HL-60/S4 (cell line): Measurements from ENCODE around the gene SRPK3.

Experiments used
- in situ Hi-C: fragments of 300-500 bp; cut with MboI; formaldehyde crosslinking; loops from 2 replicates; pipeline ENCODE4 v1.14.3; 2022; ENCODE audit warnings: low sequenced_read_pairs

Gene SRPK3

DNA sequence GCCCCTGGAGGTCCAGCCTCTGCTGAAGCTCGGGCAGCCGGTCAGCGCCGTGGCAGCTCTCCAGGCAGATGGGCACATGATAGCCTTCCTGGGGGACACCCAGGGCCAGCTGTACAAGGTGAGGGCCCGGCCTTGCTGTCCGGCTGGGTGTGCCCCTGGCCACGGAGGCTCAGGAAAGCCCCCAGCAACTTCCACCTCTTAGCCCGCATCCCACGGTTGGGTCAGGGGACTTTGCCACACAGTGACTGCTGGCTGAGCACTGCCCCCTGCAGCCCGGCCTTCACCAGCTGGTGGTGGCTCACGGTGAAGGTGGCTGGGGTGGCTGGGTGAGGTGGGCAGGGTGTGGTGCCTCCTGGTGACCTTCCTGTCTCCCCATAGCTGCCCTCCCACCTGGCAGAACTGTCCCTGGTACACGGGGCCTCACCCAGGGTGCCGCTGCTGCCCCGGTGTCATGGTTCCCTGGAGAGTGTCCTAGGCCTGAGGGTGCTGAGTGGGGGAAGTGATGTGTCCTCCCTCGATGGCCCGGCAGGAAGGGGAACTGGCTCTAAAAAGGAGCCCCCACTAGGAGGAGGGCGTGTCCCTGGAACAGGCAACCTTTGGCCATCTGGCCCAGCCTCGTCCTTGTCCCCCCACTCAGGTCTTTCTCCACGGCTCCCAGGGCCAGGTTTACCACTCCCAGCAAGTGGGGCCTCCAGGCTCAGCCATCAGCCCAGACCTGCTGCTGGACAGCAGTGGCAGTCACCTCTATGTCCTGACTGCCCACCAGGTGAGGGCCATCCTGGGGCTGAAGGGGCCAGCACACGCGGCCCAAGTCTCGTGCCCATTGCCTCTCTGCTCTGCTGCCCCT, 12.3 kb upstream of the SRPK3 start:
- in situ Hi-C loops: no loop called here

DNA sequence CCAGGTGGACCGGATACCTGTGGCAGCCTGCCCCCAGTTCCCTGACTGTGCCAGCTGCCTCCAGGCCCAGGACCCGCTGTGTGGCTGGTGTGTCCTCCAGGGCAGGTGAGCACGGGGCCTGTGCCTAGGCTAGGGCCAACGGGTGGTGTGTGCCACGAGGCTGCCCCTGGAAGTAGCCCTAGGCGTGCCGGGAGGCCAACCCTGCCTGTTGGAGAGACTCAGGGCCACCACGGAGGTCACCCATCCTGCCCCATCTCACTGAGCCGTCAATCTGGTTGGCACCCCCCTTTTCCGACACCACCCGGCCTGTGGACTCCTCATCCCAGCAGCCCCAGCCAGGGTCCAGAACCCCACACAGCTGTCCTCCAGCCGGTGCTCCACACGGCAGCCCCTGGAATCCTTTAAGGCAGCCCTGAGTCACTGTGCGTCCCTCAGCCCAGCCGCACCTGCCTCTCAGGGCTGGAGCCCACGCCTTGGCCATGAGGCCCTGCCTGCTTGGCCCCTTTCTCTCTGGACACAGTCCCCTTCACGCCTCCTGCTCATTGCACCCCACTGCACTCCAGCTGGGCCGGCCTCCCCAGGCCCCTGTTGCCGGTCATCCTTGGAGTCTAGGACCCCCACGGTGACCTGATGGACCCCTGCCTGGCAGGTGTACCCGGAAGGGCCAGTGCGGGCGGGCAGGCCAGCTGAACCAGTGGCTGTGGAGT, 11.5 kb upstream of the SRPK3 start:
- in situ Hi-C loops: no loop called here

DNA sequence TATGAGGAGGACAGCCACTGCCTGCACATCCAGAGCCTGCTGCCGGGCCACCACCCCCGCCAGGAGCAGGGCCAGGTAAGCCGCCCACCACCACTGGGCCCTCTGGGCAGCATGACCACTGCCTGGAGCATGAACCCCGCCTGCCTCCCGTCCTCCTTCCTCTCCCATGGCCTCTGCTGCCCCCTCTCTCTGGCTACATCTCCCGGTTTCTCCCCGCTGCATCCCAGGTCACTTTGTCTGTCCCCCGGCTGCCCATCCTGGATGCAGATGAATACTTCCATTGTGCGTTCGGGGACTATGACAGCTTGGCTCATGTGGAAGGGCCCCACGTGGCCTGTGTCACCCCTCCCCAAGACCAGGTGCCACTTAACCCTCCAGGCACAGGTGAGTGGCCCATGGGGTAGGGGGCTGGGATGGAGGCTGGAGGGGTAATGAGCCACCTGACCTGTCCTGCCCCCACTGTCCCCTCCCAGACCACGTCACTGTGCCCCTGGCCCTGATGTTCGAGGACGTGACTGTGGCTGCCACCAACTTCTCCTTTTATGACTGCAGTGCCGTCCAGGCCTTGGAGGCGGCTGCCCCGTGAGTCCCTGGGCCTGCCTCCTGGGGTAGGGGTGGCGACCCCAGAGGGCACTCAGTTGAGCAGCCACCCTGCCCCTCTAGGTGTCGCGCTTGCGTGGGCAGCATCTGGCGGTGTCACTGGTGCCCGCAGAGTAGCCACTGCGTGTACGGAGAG, 10.8 kb upstream of the SRPK3 start:
- in situ Hi-C loops: no loop called here

DNA sequence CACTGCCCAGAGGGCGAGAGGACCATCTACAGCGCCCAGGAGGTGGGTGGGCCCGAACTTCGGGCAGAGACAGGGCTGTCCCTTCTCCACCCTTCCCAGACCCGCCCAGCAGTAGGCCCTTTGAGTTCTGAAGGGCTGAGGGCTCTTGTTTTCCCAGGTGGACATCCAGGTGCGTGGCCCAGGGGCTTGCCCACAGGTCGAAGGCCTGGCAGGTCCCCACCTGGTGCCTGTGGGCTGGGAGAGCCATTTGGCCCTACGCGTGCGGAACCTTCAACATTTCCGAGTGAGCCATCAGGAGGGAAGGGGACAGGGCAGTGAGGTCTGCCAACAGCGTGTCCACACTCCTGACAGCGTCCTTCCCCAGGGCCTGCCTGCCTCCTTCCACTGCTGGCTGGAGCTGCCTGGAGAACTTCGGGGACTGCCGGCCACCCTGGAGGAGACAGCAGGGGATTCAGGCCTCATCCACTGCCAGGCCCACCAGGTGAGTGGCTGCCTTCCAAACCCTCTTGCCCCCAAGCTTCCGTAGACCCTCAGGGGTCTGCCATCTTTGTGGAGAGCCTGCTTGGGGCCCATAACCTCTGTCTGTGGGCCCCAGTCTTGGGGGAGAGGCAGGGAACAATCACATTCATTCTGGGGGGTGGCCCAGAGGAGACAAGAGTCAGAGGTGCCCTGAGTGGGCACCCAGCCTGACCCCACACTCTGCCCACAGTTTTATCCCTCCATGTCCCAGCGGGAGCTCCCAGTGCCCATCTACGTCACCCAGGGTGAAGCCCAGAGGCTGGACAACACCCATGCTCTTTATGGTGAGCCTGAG, 10.0 kb upstream of the SRPK3 start:
- in situ Hi-C loops: no loop called here

DNA sequence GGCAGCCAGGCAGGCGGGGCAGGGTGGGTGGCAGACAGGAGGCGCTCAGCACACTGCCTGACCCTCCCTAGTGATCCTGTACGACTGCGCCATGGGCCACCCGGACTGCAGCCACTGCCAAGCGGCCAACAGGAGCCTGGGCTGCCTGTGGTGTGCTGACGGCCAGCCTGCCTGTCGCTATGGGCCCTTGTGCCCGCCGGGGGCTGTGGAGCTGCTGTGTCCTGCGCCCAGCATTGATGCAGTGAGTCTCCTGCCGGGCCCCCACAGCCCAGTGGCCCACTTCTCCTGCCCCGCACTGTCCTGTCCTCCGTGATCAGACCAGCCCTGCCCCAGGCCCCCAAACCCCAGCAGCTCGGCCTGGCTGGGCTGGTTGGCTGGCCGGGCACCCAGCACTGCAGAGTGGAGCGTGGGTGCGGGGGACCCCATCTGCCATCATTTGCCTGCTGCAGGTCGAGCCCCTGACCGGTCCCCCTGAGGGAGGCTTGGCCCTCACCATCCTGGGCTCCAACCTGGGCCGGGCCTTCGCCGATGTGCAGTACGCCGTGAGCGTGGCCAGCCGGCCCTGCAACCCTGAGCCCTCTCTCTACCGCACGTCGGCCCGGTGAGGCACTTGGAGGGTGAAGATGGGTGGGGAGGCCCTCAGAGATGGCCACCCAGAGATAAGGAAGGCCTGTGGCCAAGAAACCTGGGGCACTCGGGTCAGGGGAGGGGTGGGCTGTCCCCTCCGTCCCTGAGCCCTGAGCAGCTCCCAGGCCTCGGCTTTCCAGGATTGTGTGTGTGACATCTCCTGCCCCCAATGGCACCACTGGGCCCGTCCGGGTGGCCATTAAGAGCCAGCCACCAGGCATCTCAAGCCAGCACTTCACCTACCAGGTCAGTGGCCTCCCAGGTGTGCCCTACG, 9.2 kb upstream of the SRPK3 start:
- in situ Hi-C loops: no loop called here

DNA sequence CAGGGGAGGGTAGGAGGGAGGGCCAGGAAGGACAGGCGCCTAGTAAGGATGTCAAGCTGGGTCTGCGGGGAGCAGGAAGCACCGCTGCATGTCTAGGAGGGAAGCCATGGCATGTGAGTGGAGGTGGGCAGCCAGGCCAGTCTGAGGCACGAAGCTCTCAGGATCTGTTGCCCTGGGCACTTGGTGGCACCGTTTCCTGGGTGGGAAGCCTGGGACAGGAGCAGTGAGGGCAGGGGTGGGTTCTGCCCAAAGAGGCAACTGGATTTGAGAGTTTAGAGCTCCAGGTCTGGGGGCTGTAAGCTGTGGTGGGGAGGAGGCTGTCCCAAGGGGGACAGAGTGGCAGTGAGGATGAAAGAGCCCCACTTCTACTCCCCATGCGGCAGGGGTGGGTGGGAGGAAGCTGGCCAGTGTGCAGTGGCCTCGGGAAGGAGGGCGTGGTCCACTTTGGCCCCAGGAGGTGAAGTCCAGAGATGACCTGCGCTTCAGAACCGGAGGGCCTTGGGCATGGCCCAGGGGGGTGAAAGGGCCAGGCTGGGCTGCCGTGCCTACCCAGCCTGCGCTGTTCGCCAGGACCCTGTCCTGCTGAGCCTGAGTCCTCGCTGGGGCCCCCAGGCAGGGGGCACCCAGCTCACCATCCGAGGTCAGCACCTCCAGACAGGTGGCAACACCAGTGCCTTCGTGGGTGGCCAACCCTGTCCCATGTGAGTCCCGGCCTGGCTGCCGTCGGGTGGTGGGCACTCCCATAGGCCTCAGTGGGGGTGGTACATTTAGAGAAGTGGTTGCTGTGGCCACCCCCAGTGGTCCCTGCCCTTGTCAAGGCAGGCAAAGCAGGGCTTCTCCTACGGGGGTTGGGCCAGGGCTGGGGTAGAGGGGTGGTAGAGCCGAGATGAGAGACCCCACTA, 8.3 kb upstream of the SRPK3 start:
- in situ Hi-C loops: no loop called here

DNA sequence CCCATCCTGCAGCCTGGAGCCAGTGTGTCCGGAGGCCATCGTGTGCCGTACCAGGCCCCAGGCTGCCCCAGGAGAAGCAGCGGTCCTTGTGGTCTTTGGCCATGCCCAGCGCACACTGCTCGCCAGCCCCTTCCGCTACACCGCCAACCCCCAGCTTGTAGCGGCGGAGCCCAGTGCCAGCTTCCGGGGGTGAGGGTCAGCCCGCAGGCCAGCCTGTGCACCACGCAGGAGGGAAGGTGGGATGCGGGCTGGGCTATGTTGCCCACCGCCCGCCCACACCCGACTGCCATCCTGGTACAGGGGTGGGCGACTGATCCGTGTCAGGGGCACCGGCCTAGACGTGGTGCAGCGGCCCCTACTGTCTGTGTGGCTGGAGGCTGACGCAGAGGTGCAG, 7.6 kb upstream of the SRPK3 start:
- in situ Hi-C loops: no loop called here

DNA sequence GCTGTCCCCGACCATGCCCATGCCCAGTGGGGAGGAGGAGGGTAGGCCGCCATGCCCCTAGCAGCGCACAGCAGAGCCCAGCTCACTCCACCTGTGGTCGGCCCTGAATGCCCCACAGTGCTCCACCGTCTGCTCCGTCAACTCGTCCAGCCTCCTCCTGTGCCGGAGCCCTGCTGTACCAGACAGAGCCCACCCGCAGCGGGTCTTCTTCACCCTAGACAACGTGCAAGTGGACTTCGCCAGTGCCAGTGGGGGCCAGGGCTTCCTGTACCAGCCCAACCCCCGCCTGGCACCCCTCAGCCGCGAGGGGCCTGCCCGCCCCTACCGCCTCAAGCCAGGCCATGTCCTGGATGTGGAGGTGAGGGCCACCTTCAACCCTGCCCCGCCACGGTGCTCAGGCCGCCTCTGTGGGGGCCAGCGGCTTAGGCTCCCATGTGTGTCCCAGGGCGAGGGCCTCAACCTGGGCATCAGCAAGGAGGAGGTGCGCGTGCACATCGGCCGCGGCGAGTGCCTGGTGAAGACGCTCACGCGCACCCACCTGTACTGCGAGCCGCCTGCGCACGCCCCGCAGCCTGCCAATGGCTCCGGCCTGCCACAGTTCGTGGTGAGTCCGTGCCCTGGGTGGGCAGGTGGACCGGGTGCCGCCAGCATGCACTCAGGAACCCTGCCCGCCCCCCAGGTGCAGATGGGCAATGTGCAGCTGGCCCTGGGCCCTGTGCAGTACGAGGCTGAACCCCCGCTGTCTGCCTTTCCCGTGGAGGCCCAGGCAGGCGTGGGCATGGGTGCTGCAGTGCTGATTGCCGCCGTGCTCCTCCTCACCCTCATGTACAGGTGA, 6.9 kb upstream of the SRPK3 start:
- in situ Hi-C loops: no loop called here

DNA sequence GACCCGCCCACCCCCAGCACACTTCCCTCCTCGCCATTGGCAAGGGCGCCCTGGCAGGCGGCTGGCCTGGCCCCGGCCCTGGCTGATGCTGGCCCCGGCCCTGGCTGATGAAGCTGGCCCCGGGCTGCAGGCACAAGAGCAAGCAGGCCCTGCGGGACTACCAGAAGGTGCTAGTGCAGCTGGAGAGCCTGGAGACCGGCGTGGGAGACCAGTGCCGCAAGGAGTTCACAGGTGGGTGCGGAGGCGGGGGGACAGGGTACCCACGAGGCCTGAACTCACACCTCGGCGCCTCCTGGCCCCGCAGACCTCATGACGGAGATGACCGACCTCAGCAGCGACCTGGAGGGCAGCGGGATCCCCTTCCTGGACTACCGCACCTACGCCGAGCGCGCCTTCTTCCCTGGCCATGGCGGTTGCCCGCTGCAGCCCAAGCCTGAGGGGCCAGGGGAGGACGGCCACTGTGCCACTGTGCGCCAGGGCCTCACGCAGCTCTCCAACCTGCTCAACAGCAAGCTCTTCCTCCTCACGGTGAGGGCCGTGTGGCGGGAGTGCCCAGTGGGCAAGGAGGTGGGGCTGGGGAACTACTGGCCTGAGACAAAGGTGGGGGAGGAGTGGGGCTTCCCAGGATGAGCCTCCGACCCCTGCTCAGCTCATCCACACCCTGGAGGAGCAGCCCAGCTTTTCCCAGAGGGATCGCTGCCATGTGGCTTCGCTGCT, 6.1 kb upstream of the SRPK3 start:
- in situ Hi-C loops: no loop called here

DNA sequence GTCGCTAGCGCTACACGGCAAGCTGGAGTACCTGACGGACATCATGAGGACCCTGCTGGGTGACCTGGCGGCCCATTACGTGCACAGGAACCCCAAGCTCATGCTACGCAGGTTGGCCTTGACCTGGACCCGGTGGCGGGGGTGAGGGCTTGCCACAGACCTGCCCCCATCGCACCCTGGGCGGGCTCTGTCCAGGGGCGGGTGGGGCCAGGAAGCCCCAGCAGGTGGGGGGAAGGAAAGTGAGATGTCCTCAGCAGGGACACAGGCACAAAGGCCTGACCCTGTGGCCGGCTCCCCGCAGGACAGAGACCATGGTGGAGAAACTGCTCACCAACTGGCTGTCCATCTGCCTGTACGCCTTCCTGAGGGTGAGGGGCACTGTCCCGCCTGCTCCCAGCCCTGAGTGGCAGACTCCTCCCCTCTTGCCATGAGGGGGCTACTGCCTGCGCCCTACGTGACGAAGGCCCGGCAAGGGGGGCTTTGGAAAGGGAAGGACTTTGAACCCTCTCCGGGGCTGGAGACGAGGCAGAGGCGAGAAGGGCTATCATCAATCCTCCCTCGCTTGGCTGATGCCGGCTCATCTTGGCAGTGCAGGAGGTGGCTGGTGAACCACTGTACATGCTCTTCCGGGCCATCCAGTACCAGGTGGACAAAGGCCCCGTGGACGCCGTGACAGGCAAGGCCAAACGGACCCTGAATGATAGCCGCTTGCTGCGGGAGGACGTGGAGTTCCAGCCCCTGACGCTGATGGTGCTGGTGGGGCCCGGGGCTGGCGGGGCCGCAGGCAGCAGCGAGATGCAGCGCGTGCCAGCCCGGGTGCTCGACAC, 5.3 kb upstream of the SRPK3 start:
- in situ Hi-C loops: no loop called here

DNA sequence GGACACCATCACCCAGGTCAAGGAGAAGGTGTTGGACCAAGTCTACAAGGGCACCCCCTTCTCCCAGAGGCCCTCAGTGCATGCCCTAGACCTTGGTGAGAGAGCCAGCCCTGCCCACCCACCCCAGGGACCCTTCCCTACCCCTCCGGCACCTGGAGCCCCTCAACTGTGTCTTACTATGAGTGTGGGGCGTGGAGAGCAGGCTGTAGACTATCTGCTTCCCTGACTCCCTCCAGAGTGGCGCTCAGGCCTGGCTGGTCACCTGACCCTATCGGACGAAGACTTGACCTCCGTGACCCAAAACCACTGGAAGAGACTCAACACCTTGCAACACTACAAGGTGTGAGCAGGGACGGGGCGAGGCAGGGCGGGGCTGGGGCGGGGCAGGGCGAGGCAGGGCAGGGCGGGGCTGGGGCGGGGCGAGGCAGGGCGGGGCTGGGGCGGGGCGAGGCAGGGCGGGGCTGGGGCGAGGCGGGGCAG, 4.7 kb upstream of the SRPK3 start:
- in situ Hi-C loops: no loop called here

DNA sequence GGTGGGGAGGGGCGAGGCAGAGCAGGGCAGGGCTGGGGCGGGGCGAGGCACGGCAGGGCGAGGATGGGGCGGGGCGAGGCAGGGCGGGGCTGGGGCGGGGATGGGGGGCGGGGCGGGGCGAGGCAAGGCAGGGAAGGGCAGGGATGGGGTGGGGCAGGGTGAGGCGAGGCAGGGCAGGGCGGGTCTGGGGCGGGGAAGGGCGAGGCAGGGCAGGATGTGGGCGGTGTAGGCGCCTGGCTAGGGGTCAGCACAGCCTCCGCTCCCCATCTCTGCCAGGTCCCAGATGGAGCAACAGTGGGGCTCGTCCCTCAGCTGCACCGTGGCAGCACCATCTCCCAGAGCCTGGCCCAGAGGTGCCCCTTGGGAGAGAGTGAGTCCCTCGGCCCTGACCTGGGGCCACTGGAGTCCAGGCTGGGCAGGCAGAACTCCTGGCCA, 4.2 kb upstream of the SRPK3 start:
- in situ Hi-C loops: no loop called here

DNA sequence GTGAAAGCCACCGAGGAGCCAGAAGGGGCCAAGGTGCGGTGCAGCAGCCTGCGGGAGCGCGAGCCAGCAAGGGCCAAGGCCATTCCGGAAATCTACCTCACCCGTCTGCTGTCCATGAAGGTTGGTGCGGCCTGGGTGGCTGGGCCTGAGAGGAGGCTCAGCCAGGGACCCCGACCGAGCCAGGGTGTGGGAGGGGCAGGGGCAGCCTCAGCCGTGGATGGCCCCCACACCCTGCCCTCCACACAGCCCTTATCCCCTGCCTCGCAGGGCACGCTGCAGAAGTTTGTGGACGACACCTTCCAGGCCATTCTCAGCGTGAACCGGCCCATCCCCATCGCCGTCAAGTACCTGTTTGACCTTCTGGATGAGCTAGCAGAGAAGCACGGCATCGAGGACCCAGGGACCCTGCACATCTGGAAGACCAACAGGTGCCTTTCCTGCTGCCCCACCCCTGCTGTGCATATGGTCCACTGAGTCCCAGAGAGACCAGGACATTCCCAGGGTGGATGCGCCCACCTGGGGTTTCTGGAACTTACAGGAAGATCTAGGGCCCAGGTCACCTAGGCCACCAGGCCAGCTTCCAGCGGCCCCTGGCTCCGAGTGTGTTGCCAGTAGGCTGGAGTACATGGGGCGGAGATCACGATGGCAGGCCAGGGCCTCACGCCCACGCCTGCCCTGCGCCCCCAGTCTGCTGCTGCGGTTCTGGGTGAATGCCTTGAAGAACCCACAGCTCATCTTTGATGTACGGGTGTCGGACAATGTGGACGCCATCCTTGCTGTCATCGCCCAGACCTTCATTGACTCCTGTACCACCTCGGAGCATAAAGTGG, 3.4 kb upstream of the SRPK3 start:
- in situ Hi-C loops: no loop called here

DNA sequence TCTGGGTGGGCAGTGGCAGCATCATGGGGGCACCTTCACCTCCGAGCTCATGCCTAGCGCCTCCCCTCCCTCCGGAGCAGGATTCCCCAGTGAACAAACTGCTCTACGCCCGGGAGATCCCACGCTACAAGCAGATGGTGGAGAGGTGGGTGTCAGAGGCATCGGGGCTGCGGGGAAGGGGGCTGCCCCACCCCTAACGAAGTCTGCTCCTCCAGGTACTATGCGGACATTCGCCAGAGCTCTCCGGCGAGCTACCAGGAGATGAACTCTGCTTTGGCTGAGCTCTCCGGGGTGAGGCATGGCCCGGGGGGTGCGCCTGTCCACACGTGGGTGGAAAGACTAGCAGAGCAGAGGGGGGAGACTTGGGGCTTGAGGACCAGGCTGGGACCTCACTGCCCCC, 2.7 kb upstream of the SRPK3 start:
- in situ Hi-C loops: no loop called here

DNA sequence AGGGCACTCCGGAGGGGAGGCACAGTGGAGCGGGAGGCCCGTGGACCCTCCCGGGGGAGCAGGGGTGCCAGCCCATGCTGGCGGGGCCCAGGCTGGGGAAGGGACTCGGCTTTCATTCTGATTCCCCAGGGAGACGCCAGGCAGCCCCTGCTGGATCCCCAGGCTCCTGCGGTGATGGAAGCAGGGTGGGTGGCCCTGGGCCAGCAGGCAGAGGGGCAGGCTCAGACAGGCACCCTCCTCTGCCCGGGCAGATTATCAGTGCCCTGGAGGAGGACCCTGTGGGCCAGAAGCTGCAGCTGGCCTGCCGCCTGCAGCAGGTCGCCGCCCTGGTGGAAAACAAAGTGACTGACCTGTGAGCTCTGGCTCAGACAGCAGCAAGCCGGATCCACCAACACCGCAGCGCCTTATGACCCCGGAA, 2.1 kb upstream of the SRPK3 start:
- in situ Hi-C loops: no loop called here
